HG03521 (cell line): ENCODE measurements around the gene UFSP1.

Experiments
- ATAC-seq: cut with Tn5 transposase; IDR thresholded peaks from one replicate; pipeline ENCODE4 v1.9.1; 2021; ENCODE audit warnings: mild to moderate bottlenecking, moderate library complexity; ENCODE audit not compliant: unreplicated experiment

Gene UFSP1

GRCh38 chr7:100895956-100896731, 6.6 kb upstream of the UFSP1 start:
- ATAC-seq: no peak

GRCh38 chr7:100895701-100895955, 6.1 kb upstream of the UFSP1 start, which contains the start of gene ACHE:
Gene ACHE, minus strand, starts transcription at chr7:100895888. Its CDS starts 1,656 bp downstream, at chr7:100894232.
- ATAC-seq: no peak

GRCh38 chr7:100894860-100895700, 5.6 kb upstream of the UFSP1 start:
- ATAC-seq: no peak

GRCh38 chr7:100893910-100894721, 4.6 kb upstream of the UFSP1 start:
- ATAC-seq: no peak

- ATAC-seq: no peak
Observed at GRCh38 chr7:100893318-100893895, 3.9 kb upstream of the UFSP1 start.

GRCh38 chr7:100892364-100893317, 3.1 kb upstream of the UFSP1 start:
- ATAC-seq: no peak

GRCh38 chr7:100891568-100892247, 2.2 kb upstream of the UFSP1 start:
- ATAC-seq: no peak

- ATAC-seq: no peak
Observed at GRCh38 chr7:100890653-100891567, 1.4 kb upstream of the UFSP1 start.

GRCh38 chr7:100888291-100888987, 1.1 kb downstream of the UFSP1 start:
- ATAC-seq: no peak

- ATAC-seq: peak; percentile 30
Observed at GRCh38 chr7:100887516-100888290, 1.8 kb downstream of the UFSP1 start.

- ATAC-seq: no peak
Observed at GRCh38 chr7:100886936-100887515, 2.5 kb downstream of the UFSP1 start.

- ATAC-seq: no peak
Observed at GRCh38 chr7:100886142-100886935, 3.2 kb downstream of the UFSP1 start.

- ATAC-seq: no peak
Observed at GRCh38 chr7:100885440-100886141, 3.9 kb downstream of the UFSP1 start.

- ATAC-seq: no peak
Observed at GRCh38 chr7:100884736-100885439, 4.6 kb downstream of the UFSP1 start.
